Activated naive CD8-positive, alpha-beta T cell treated with anti-CD3 and anti-CD28 coated beads for 36 hours (primary cell): ENCODE results near the gene ACTL7B. TPM values are rescaled to one million over a fixed set of nuclear protein-coding genes. Genes with fewer than 3 reads are reported as not detected.

Experiments used
- DNase-seq: peaks from one replicate; pipeline ENCODE4 v3.0.0; 2021
- H3K27ac Mint-ChIP-seq: one replicate; pipeline ENCODE4 v1.8.0; 2022; ENCODE audit warnings: mild to moderate bottlenecking, moderate library complexity, mixed read lengths
- H3K27me3 Mint-ChIP-seq: one replicate; pipeline ENCODE4 v1.8.0; 2022; ENCODE audit warnings: mild to moderate bottlenecking, mixed read lengths
- H3K36me3 Mint-ChIP-seq: one replicate; pipeline ENCODE4 v1.8.0; 2021; ENCODE audit warnings: mild to moderate bottlenecking, mixed read lengths
- H3K4me1 Mint-ChIP-seq: one replicate; pipeline ENCODE4 v1.8.0; 2021; ENCODE audit warnings: mixed read lengths
- H3K4me3 Mint-ChIP-seq: one replicate; pipeline ENCODE4 v1.8.0; 2022; ENCODE audit warnings: mild to moderate bottlenecking, moderate library complexity, mixed read lengths
- H3K9me3 Mint-ChIP-seq: one replicate; pipeline ENCODE4 v1.8.0; 2022; ENCODE audit warnings: mixed read lengths
- total RNA-seq, 2 experiments: library from RNA; stranded (reverse); gene quantifications; one replicate each; pipeline ENCODE4 v1.2.3, GENCODE V29; 2021

ACTL7B gene
- total RNA-seq, 2 experiments from 2014 or later: not detected

DNA sequence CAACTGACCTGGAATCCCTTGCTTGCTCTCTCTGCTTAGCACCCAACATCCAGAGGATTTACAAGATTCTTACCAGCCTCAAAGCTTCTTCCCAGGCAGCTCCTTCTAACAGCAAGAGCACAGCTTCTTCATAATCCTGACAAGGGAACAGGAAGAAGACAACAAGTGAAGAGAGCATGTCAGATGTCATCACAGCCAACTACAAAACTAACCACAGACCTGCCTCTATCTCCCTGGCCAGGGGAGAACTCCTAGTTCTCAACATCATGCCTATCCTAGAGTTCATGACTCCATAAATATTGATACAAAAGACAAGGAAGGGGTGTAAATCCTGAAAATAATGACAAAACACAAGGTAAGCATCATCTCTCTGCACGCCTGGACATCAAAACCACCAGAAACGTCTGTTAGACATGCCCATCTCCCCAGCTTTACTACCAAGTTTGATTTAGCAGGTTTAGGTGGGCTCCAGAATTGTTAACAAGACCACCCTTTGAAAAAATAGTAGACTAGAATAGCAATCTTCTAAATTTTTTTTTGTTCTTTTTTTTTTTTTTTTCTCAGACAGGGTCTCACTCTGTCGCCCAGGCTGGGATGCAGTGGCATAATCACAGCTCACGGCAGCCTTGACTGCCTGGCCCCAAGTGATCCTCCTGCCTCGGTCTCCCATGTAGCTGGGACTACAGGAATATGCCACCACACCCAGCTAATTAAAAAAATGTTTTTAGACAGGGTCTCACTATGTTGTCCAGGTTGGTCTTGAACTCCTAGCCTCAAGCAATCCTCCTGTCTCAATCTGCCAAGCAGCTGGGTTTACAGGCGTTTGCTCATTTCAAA is 26.5 kb upstream of the ACTL7B start:
- H3K4me1 Mint-ChIP-seq: peaks cover 19% of the 10 kb centered on the region
- no peak for DNase-seq
- no peaks in the 10 kb centered on the region for H3K27me3 Mint-ChIP-seq
- H3K9me3 Mint-ChIP-seq: peaks cover 2% of the 10 kb centered on the region
- H3K4me3 Mint-ChIP-seq: no peak overlapping the region
- peaks cover 40% of the 10 kb centered on the region for H3K36me3 Mint-ChIP-seq
- H3K27ac Mint-ChIP-seq: peak overlapping the region; percentile 60

DNA sequence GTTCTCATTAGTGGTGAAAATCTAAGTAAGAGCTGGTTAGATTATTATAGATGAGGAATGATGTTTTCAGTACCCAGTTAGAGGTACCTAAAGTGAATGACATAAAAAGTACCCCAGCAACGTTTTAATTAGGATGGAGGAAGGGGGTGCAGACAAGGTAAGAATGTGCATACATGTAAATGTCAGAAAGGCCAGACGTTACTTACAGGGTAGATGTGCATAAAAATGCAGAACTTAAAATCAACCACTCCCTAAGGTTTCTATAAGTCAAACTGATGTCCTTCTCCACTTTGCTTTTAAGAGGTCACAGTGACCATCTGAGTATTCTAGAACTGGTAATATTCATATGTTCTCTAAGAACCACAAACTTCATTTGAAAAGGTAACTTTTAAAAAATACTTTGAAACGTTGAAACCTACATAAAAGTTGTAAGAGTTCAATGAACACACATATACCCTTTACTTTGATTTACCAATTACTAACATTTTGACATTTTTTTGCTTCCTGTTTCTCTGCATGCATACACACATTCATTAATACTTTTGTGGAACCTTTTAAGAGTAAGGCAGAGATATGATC is 25.0 kb upstream of the ACTL7B start:
- Mint-ChIP-seq H3K4me1 (peaks cover 11% of the 10 kb centered on the region), H3K27me3 (no peaks in the 10 kb centered on the region), H3K27ac (no peak overlapping the region), H3K9me3 (peaks cover 2% of the 10 kb centered on the region), H3K36me3 (peaks cover 39% of the 10 kb centered on the region), H3K4me3 (no peak overlapping the region)
- no peak for DNase-seq

DNA sequence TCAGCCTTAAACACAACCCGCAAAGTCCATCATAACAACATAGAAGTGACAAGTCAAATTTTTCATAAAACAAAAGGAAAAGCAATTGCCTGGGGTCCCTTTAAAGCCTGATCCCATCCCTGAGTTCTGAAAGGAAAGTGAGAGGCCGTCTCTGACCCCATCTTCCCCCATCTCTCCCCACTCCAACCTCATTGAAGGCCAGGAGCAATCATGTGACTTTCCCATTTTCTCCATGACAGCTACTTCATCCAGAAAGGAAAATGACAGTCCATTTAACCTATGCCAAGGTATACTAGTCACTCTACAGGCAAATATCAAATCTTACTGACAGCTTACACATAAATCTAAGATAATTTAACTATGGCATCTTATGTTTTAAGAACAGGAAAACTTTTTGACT is 21.7 kb upstream of the ACTL7B start:
- no peaks in the 10 kb centered on the region for H3K27me3 Mint-ChIP-seq

DNA sequence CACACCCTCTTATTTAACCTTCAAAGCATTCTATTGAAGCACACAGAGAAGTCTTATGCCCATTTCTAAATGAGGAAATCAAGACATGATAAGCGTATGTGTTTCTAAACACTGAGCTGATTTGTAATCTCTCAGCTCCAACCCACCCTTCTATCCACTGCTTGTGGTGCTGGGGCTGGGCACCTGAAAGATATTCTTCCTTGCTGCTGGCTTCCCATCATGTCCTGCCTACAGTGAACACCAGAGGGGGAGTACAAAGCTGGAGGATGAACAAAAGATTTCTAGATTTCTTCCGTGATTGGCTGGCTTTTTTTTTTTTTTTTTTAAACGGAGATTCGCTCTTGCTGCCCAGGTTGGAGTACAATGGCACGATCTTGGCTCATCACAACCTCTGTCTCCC is 20.6 kb upstream of the ACTL7B start:
- H3K27ac Mint-ChIP-seq: no peak overlapping the region
- H3K27me3 Mint-ChIP-seq: no peaks in the 10 kb centered on the region
- no peak for DNase-seq
- no peaks in the 10 kb centered on the region for H3K4me1 Mint-ChIP-seq
- H3K36me3 Mint-ChIP-seq: peaks cover 53% of the 10 kb centered on the region
- peaks cover 4% of the 10 kb centered on the region for H3K9me3 Mint-ChIP-seq
- no peak overlapping the region for H3K4me3 Mint-ChIP-seq

More for the DNA sequence above, 21.7 kb upstream of the ACTL7B start:
- Mint-ChIP-seq H3K27ac (no peak overlapping the region), H3K4me3 (no peak overlapping the region), H3K9me3 (no peaks in the 10 kb centered on the region), H3K4me1 (peaks cover 3% of the 10 kb centered on the region), H3K36me3 (peaks cover 48% of the 10 kb centered on the region)
- DNase-seq: no peak

DNA sequence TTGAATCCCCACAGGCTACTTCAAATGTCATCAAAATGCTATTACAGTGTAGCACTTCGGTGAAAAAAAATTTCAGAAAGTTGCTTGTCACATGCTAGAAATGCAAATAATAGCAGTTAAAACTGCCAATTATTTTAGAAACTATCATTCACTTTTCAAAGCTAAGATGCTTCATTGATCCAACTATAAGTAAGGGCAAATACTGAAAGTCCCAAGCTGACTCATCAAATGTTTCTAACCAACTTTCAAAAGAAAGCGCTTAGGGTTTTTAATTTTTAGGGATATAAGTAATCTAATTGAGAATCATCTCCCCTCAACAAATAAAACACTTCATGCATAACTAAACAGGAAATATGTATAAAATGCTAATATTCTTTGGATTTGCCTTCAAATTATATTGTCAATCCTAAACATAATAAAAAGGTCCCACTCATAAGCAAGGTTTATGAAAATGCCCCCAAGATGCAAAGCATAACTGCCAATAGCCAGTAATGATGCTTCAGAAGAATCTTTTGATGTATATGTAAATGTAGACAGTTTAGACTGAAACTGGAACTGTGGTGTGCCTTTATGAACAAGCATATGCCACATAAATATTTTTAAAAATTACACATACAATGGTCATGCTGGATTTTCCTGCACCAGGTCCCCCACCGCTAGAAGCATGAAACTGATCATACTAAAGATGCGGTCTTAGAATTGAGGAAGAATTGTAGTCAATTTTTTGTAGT is 18.4 kb upstream of the ACTL7B start:
- H3K27me3 Mint-ChIP-seq: no peaks in the 10 kb centered on the region
- peaks cover 65% of the 10 kb centered on the region for H3K36me3 Mint-ChIP-seq
- H3K9me3 Mint-ChIP-seq: peaks cover 4% of the 10 kb centered on the region
- no peak overlapping the region for H3K4me3 Mint-ChIP-seq
- no peaks in the 10 kb centered on the region for H3K4me1 Mint-ChIP-seq
- H3K27ac Mint-ChIP-seq: no peak overlapping the region
- no peak for DNase-seq

DNA sequence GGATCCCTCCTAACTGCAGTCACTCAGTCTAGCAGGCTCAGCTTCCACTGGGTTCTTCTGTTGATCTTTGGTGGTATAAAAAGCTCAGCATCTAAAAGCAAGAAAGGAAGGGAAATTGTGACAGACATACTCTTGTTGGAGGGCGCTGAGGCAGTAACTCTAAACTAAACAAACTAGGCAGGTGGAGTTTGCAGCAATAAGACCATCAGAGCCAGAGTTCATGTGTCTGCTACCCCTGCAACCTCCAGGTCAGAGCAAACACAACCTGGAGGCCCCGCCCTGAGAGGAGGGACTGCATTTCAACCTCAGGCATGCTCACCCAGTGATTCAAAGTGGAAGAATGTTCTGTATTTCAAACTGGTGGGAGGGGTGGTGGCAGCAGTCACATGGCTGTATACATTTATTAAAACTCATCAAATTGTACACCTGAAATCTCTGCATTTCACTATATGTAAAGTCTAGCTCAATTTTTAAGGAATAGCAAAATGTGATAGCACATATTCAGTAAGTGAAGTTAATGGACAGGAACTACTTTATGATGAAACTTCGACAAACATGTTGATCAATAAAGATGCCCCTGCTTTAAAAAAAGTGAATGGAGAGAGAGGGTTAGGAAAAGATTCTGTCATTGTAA is 13.4 kb upstream of the ACTL7B start:
- no peak overlapping the region for H3K27ac Mint-ChIP-seq

DNA sequence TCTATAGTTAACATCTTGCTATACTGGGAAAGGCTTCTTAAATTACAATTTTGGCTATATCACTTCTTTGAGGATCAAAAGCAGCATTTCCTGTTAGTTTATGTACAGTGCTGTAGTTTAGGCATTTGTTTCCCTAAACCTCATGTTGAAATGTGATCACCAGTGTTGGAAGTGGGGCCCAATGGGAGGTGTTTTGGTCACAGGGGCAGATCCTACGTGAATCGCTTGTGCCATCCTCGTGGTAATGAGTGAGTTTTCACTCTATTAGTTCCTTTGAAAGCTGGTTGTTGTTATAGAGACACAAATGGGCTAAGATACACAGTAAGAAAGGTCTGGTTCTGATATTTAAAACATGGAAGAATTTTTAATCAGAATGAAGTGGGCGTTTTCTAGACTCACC is 12.0 kb upstream of the ACTL7B start:
- peaks cover 48% of the 10 kb centered on the region for H3K36me3 Mint-ChIP-seq
- H3K4me3 Mint-ChIP-seq: no peak overlapping the region

More for the DNA sequence above, 13.4 kb upstream of the ACTL7B start:
- Mint-ChIP-seq H3K4me1 (no peaks in the 10 kb centered on the region), H3K9me3 (peaks cover 4% of the 10 kb centered on the region), H3K36me3 (peaks cover 56% of the 10 kb centered on the region), H3K4me3 (no peak overlapping the region), H3K27me3 (no peaks in the 10 kb centered on the region)
- no peak for DNase-seq

DNA sequence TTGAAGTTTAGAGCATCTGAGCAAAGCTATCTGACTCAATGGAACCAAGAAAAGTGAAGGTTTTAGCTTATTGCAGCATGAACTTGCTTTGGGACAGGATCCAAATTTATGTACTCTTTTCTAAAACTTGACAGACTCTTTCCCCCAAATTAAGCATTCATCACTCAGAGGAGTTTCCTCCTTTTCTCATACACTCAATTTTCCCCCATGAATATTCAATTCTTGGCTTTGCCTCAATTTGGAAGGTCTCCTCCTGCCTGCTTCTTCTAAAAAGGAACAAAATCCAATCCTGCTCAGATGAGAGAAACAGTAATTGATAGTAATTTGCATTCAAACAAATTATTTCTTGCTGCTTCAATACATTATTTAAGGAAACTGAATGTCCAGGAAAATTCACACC is 11.3 kb upstream of the ACTL7B start:
- Mint-ChIP-seq H3K27me3 (no peaks in the 10 kb centered on the region), H3K4me1 (no peaks in the 10 kb centered on the region), H3K9me3 (peaks cover 4% of the 10 kb centered on the region), H3K27ac (no peak overlapping the region), H3K36me3 (peaks cover 41% of the 10 kb centered on the region), H3K4me3 (no peak overlapping the region)
- no peak for DNase-seq

More for the DNA sequence above, 12.0 kb upstream of the ACTL7B start:
- Mint-ChIP-seq H3K4me1 (no peaks in the 10 kb centered on the region), H3K27me3 (no peaks in the 10 kb centered on the region), H3K27ac (no peak overlapping the region), H3K9me3 (peaks cover 4% of the 10 kb centered on the region)
- DNase-seq: no peak

DNA sequence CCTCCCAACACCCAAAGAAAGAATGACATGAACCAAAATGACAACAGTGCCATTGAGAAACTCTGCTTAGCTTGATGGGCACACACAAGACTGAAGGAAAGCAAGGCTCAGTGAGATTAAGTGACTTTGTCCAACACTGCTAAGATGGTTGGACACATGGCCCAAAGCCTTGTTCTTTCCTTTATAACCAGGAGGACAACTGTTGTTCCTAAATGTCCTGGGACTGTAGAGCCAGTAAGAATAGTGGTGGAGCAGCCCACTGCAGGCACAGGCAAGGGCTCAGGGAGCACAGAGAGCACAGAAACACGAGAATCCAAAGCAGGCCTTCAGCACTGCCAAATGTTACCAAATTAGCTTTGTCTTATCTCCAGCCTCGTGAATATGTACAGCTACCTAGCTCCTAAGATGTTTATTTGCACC is 10.2 kb upstream of the ACTL7B start:
- Mint-ChIP-seq H3K27me3 (no peaks in the 10 kb centered on the region), H3K36me3 (peaks cover 30% of the 10 kb centered on the region), H3K9me3 (no peaks in the 10 kb centered on the region), H3K27ac (no peak overlapping the region), H3K4me3 (no peak overlapping the region), H3K4me1 (no peaks in the 10 kb centered on the region)
- DNase-seq: no peak

DNA sequence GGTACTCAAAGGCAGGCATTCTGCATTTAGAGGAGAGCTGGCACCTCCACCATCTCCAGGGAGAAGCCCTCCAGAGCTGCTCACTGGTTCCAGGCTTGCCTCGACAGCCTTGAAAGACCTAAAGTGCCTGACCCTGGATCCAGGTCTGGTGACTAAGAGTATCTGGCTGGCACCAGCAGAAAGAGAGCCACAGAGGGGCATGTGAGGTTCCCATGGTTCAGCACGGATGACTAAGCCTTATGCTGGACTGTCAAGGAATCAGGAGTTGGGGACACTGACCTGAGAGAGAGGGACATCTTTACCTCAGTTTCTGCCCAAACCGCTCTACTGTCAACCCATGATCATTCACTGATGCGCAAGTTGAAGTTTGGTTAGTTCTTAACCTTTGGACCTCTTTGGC is 9.3 kb upstream of the ACTL7B start:
- no peaks in the 10 kb centered on the region for H3K4me1 Mint-ChIP-seq
- no peak overlapping the region for H3K27ac Mint-ChIP-seq
- no peaks in the 10 kb centered on the region for H3K27me3 Mint-ChIP-seq
- no peaks in the 10 kb centered on the region for H3K9me3 Mint-ChIP-seq
- no peak overlapping the region for H3K4me3 Mint-ChIP-seq
- no peak for DNase-seq
- H3K36me3 Mint-ChIP-seq: peaks cover 22% of the 10 kb centered on the region

DNA sequence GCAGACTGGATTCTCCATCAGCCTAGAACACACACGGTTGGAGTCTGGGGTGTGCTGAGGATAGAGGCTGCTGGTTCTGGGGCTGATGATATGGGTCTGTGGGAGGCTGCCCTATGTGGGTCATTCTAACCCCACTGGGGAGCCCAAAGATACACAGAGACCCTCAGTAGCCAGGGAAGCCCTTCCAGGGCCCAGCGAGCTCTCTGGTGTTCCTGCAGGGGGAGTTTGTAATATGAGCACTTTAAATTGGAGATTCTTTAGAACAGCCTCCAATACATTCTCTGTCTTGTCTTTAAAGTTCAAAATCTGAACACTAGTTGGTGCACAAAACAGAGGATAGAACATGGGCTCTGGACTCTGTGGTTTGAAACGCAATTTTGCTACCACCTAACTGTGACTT is 8.7 kb upstream of the ACTL7B start:
- H3K27ac Mint-ChIP-seq: no peak overlapping the region

DNA sequence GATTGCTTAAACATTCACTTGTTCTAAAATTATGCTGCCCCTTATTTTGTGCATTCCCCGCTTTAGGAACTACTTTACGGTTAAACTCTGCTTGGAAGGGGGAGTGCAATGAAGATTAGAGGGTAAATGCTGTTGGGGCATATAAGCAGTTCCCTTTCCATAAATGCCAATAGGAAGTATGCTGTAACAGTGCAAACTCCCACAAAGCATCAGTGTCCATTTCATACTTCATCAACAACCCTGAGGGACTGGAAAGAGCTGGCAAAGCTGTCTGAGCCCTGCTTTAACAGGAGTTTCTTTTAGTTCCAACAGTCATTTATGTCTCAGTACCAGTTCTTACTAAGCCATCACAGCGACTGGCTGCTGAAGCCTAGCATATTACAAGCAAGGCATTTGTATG is 8.1 kb upstream of the ACTL7B start:
- Mint-ChIP-seq H3K9me3 (no peaks in the 10 kb centered on the region), H3K4me3 (no peak overlapping the region), H3K27ac (no peak overlapping the region), H3K4me1 (peaks cover 4% of the 10 kb centered on the region), H3K27me3 (no peaks in the 10 kb centered on the region), H3K36me3 (peaks cover 15% of the 10 kb centered on the region)
- no peak for DNase-seq

More for the DNA sequence above, 8.7 kb upstream of the ACTL7B start:
- Mint-ChIP-seq H3K4me3 (no peak overlapping the region), H3K27me3 (no peaks in the 10 kb centered on the region), H3K4me1 (peaks cover 4% of the 10 kb centered on the region), H3K36me3 (peaks cover 21% of the 10 kb centered on the region), H3K9me3 (no peaks in the 10 kb centered on the region)
- no peak for DNase-seq

DNA sequence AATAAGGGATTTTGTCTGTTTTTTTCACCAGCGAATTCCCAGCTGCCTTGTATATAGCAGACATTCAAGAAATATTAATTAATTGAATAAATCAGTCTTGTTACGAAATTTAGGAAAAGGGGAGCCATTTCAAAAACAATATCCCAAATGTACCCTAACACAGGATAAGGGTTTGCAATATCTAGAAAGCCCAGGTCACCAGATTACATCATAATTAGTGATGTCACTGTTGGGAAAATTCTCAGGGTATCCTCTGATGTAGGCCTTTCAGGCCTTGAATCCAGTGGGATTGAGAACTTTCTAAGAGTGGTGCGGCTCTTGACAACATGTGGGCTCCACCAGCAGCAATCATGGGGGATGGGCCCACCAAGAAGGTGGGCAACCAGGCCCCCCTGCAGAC is 6.2 kb upstream of the ACTL7B start, which contains the start of gene ACTL7A:
Gene ACTL7A (plus strand): TSS at position 270 of the 400 bp plus-strand sequence. CDS start 57 bp downstream, at position 327.
- Mint-ChIP-seq H3K4me3 (no peak within 1 kb of the TSS), H3K27me3 (peaks cover 4% of the 10 kb centered on the region), H3K36me3 (peaks cover under 1% of the 10 kb centered on the region), H3K9me3 (no peaks in the 10 kb centered on the region), H3K27ac (no peak within 1 kb of the TSS), H3K4me1 (peaks cover 4% of the 10 kb centered on the region)
- DNase-seq: no peak

DNA sequence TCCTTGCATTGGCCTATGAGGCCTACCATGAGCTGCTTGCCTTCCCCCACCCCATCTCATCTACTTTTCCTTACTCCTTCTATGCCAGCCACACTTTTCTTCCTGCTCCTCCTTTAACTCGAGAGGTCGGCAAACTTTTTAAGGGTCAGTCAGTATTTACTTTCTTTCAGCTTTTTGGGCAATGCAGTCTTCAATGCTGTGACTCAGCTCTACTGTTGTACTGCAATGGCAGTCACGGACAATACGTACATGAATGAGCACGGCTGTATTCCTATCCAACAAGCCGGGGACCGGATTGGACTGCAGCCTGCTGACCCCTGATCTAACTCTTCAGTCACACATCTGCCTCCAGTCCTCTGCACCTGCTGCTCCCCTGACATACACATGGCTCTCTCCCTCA is 5.7 kb upstream of the ACTL7B start:
- H3K27me3 Mint-ChIP-seq: peaks cover 4% of the 10 kb centered on the region
- H3K4me1 Mint-ChIP-seq: peaks cover 4% of the 10 kb centered on the region
- no peak for DNase-seq
- H3K27ac Mint-ChIP-seq: no peak overlapping the region
- no peaks in the 10 kb centered on the region for H3K36me3 Mint-ChIP-seq
- no peaks in the 10 kb centered on the region for H3K9me3 Mint-ChIP-seq
- H3K4me3 Mint-ChIP-seq: no peak overlapping the region

DNA sequence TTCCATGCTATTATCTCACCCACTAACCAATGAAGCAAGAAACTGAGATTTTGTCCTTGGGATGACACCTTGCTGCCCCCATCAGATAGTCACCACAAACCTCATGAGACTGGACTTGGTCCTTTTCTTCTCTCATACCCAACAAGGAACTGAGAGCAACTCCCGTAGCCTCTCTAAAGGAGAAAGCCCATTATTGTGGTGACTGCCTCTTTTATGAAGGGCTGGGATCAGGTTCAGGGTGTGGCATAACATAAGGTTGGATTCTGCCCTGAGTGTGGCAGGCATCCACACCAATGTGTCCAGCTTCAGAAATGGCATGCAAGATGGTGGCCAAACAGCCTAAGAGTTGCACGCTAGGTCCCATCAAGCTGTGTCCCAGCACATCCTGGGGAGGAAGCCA is 5.0 kb upstream of the ACTL7B start:
- no peak overlapping the region for H3K4me3 Mint-ChIP-seq
- DNase-seq: no peak
- H3K27me3 Mint-ChIP-seq: peaks cover 4% of the 10 kb centered on the region
- no peak overlapping the region for H3K27ac Mint-ChIP-seq
- H3K4me1 Mint-ChIP-seq: peaks cover 4% of the 10 kb centered on the region
- no peaks in the 10 kb centered on the region for H3K36me3 Mint-ChIP-seq
- H3K9me3 Mint-ChIP-seq: no peaks in the 10 kb centered on the region
